PC-3 (cell line): Measurements from ENCODE around the gene EMILIN1.

Experiments
- EZH2 ChIP-seq: fragments of 300-600 bp; sonication (generic); IDR thresholded peaks from one replicate; pipeline ENCODE4 v1.6.1; 2017; ENCODE audit warnings: antibody characterized with exemption, mild to moderate bottlenecking, low read length; ENCODE audit not compliant: unreplicated experiment
- EZH2phosphoT487 ChIP-seq: fragments of 300-600 bp; sonication (generic); IDR thresholded peaks from 2 replicates; pipeline ENCODE4 v1.6.1; 2018; ENCODE audit warnings: mild to moderate bottlenecking, antibody characterized with exemption, low read length, borderline replicate concordance
- TF ChIP-seq, protein P1 (sequence below): fragments of 300-600 bp; sonication (generic); conservative IDR thresholded peaks from 2 replicates; pipeline ENCODE4 v1.5.1; 2017; ENCODE audit warnings: antibody characterized with exemption, low read depth, mild to moderate bottlenecking, low read length

DNA sequence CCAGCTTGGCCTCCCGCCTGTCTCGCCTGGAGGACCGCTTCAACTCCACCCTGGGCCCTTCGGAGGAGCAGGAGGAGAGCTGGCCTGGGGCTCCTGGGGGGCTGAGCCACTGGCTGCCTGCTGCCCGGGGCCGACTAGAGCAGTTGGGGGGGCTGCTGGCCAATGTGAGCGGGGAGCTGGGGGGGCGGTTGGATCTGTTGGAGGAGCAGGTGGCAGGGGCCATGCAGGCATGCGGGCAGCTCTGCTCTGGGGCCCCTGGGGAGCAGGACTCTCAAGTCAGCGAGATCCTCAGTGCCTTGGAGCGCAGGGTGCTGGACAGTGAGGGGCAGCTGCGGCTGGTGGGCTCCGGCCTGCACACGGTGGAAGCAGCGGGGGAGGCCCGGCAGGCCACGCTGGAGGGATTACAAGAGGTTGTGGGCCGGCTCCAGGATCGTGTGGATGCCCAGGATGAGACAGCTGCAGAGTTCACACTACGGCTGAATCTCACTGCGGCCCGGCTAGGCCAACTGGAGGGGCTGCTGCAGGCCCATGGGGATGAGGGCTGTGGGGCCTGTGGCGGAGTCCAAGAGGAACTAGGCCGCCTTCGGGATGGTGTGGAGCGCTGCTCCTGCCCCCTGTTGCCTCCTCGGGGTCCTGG lies 4.5 kb downstream of the EMILIN1 start:
- TF ChIP-seq, protein P1, sequence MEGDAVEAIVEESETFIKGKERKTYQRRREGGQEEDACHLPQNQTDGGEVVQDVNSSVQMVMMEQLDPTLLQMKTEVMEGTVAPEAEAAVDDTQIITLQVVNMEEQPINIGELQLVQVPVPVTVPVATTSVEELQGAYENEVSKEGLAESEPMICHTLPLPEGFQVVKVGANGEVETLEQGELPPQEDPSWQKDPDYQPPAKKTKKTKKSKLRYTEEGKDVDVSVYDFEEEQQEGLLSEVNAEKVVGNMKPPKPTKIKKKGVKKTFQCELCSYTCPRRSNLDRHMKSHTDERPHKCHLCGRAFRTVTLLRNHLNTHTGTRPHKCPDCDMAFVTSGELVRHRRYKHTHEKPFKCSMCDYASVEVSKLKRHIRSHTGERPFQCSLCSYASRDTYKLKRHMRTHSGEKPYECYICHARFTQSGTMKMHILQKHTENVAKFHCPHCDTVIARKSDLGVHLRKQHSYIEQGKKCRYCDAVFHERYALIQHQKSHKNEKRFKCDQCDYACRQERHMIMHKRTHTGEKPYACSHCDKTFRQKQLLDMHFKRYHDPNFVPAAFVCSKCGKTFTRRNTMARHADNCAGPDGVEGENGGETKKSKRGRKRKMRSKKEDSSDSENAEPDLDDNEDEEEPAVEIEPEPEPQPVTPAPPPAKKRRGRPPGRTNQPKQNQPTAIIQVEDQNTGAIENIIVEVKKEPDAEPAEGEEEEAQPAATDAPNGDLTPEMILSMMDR: no peak
- TF ChIP-seq EZH2phosphoT487: no peak
- TF ChIP-seq EZH2: no peak
